Measurements from ENCODE around the gene TWNK. TPM values are rescaled to one million over a fixed set of nuclear protein-coding genes. Genes with fewer than 3 reads are reported as not detected.

TWNK gene
- total RNA-seq, 2 donors from 2014 or later, result 5.3 to 16.6 TPM

- H3K27me3 ChIP-seq (replicated peaks; ENCODE audit: insufficient read depth), result peaks cover under 1% of the 10 kb centered on the region
- H3K36me3 ChIP-seq, result peaks cover 23% of the 10 kb centered on the region
- H3K4me3 ChIP-seq, result peak overlapping the region; percentile 78
- TF ChIP-seq, protein P1, sequence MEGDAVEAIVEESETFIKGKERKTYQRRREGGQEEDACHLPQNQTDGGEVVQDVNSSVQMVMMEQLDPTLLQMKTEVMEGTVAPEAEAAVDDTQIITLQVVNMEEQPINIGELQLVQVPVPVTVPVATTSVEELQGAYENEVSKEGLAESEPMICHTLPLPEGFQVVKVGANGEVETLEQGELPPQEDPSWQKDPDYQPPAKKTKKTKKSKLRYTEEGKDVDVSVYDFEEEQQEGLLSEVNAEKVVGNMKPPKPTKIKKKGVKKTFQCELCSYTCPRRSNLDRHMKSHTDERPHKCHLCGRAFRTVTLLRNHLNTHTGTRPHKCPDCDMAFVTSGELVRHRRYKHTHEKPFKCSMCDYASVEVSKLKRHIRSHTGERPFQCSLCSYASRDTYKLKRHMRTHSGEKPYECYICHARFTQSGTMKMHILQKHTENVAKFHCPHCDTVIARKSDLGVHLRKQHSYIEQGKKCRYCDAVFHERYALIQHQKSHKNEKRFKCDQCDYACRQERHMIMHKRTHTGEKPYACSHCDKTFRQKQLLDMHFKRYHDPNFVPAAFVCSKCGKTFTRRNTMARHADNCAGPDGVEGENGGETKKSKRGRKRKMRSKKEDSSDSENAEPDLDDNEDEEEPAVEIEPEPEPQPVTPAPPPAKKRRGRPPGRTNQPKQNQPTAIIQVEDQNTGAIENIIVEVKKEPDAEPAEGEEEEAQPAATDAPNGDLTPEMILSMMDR (IDR thresholded peaks at IDR 0.05), result no peak
- peak overlapping the region; percentile 89 to 95 for H3K27ac ChIP-seq
- no peaks in the 10 kb centered on the region for H3K9me3 ChIP-seq
- DNase-seq (ENCODE audit: low spot score), result no peak
- no peak for ATAC-seq (ENCODE audit: insufficient number of reproducible peaks, low FRiP score, low read depth)
- peaks cover 9 to 18% of the 10 kb centered on the region in 2 donors for H3K4me1 ChIP-seq (ENCODE audit: control insufficient read depth in 1 of 2, low read depth in 2 of 2)
Observed at GRCh38 chr10:101042118-101042517, 54.8 kb downstream of the TWNK start.

DNA sequence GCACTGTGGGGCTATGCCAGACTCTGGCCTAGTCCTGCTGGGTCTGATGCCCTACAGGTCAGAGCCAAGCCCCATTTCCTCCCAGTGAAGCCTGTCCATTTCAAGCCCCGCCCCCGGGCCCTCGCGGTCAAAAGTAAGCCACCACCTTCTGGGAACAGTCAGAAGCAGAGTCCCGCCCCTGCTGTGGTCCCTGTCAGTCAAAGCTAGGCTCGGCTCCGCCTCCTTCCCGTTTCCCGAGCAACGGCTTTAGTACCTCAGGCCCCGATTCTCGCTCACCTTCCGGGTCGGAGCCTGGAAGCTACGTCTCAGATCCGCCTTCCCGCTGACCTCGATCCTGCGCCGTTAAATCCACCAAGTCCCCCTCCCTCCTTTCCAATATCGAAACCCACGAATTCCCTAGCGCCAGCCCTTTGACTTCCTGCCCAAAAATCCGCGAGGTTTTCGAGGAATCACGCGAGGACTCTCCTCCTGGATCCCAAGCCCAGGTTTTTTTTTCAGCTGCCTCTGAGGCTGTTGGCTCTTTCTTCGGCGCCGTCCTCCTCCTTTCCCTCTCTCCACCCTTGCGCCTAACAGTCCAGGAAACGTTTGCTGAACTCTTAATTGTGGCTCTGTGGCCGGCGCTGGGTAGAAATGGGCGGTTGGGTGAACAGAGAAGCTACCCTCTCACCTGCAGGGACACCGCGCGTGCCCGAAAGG lies 55.5 kb downstream of the TWNK start:
- no peaks in the 10 kb centered on the region for H3K9me3 ChIP-seq
- peak overlapping the region; percentile 78 for H3K4me3 ChIP-seq
- H3K4me1 ChIP-seq (ENCODE audit: control insufficient read depth in 1 of 2, low read depth in 2 of 2), result peaks cover 9 to 18% of the 10 kb centered on the region in 2 donors
- TF ChIP-seq, protein P1 (IDR thresholded peaks at IDR 0.05), result no peak
- ATAC-seq (ENCODE audit: insufficient number of reproducible peaks, low FRiP score, low read depth) (peak; percentile 94), DNase-seq (ENCODE audit: low spot score) (peak; percentile 98)
- H3K27ac ChIP-seq, result peak overlapping the region; percentile 89 to 95
- H3K36me3 ChIP-seq, result peaks cover 16% of the 10 kb centered on the region
- peaks cover 7% of the 10 kb centered on the region for H3K27me3 ChIP-seq (replicated peaks; ENCODE audit: insufficient read depth)

DNA sequence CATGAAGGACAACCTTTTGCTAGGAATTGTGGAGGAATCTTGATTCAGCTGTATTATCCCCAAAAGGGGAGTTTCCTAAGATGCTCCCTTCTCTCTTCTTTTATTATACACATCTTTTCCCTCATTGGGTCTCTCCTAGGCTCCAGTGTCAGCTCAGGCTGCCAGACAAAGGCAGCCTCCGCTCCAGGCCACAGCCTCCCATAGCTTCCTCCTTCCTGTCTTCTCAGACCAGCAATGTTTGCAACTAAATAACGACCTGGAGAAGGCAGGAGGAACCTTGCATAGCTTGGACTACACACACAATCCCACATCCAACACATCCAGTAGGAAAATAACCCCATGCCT lies 56.0 kb downstream of the TWNK start:
- Histone ChIP-seq H3K27me3 (replicated peaks; ENCODE audit: insufficient read depth) (peaks cover 12% of the 10 kb centered on the region), H3K27ac (peak overlapping the region; percentile 89 to 95), H3K4me3 (peak overlapping the region; percentile 78), H3K9me3 (no peaks in the 10 kb centered on the region), H3K36me3 (peaks cover 11% of the 10 kb centered on the region), H3K4me1 (ENCODE audit: control insufficient read depth in 1 of 2, low read depth in 2 of 2) (peaks cover 9 to 18% of the 10 kb centered on the region in 2 donors)
- DNase-seq (ENCODE audit: low spot score) (no peak), ATAC-seq (ENCODE audit: insufficient number of reproducible peaks, low FRiP score, low read depth) (no peak)
- TF ChIP-seq, protein P1 (IDR thresholded peaks at IDR 0.05), result no peak

Other genes starting within 250 kb of the TWNK start
- not detected for gene PAX2, start 242.0 kb upstream of the TWNK start, total RNA-seq
- 10 to 100 TPM; 14.6 to 41.6 TPM for gene SLF2, start 74.6 kb upstream of the TWNK start, total RNA-seq
- gene SEMA4G, start 18.0 kb upstream of the TWNK start, total RNA-seq, result 1 to 10 TPM; 3.5 to 4.3 TPM
- 10 to 100 TPM; 51.9 to 56.6 TPM for gene MRPL43, start within 50 bp of the TWNK start, total RNA-seq
- gene LZTS2, start 12.3 kb downstream of the TWNK start, total RNA-seq, result 100 to 1,000 TPM; 127 to 165 TPM
- 1 to 10 TPM in 1 of 2 donors, under 1 TPM in 1; 0.14 to 1.1 TPM for gene PDZD7, start 43.6 kb downstream of the TWNK start, total RNA-seq
- gene SFXN3, start 43.7 kb downstream of the TWNK start, total RNA-seq, result 100 to 1,000 TPM; 136 to 206 TPM
- 10 to 100 TPM; 30.0 to 34.1 TPM for gene KAZALD1, start 74.4 kb downstream of the TWNK start, total RNA-seq
- not detected for gene TLX1, start 143.8 kb downstream of the TWNK start, total RNA-seq
- gene LBX1, start 241.9 kb downstream of the TWNK start, total RNA-seq, result not detected